Stimulated activated CD4-positive, alpha-beta T cell treated with anti-CD3 and anti-CD28 coated beads, Interleukin-4, amount 100 ng/mL, for 1 hour (primary cell): ENCODE data around the gene PCDHGA12.
A peak's percentile ranks its signal among the peaks of the same experiment; 100 is the strongest.

Source experiments
- DNase-seq: peaks from one replicate; pipeline ENCODE4 v3.0.0-alpha.2; 2020

Gene PCDHGA12

GRCh38 chr5:141441571-141442170 lies 11.4 kb downstream of the PCDHGA12 start:
- DNase-seq: no peak

GRCh38 chr5:141465351-141465750 lies 35.0 kb downstream of the PCDHGA12 start:
- no peak for DNase-seq

DNA sequence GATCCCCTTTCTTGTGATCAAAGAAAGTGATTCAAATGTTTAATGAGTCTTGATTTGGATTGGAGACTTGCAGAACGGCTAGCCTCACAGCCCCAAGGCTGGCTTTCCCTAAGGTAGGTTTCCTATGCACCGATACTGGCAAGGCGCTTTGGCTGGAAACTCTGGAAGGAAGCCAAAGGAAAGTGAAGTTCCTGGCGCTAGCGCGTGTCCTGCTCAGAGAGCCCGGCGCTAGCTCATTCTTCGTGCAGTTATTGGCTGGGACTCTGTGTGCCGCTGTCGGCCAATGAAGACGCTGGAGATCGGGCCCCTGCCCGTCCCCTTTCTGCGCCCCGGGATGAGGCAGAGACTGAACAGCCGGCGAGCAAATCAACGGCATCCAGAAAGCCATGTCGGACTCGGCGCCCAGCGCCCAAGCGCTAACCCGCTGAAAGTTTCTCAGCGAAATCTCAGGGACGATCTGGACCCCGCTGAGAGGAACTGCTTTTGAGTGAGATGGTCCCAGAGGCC lies 45.4 kb downstream of the PCDHGA12 start, which contains the start of gene PCDHGC3:
PCDHGC3 (plus strand) TSS at position 342 of the 507 bp plus-strand sequence; CDS start at position 493, 151 bp downstream.
- DNase-seq: peak; percentile 51

GRCh38 chr5:141476132-141476911 lies 46.0 kb downstream of the PCDHGA12 start:
- no peak for DNase-seq

DNA sequence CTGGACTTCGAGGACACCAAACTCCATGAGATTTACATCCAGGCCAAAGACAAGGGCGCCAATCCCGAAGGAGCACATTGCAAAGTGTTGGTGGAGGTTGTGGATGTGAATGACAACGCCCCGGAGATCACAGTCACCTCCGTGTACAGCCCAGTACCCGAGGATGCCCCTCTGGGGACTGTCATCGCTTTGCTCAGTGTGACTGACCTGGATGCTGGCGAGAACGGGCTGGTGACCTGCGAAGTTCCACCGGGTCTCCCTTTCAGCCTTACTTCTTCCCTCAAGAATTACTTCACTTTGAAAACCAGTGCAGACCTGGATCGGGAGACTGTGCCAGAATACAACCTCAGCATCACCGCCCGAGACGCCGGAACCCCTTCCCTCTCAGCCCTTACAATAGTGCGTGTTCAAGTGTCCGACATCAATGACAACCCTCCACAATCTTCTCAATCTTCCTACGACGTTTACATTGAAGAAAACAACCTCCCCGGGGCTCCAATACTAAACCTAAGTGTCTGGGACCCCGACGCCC lies 46.8 kb downstream of the PCDHGA12 start:
- no peak for DNase-seq

- no peak for DNase-seq
Measured at GRCh38 chr5:141477815-141478214, 47.5 kb downstream of the PCDHGA12 start.

- no peak for DNase-seq
Measured at GRCh38 chr5:141478321-141478945, 48.1 kb downstream of the PCDHGA12 start.

- DNase-seq: no peak
Measured at GRCh38 chr5:141479776-141480175, 49.5 kb downstream of the PCDHGA12 start.
